ENCODE measurements around the gene KIF1B. TPM values are rescaled to one million over a fixed set of nuclear protein-coding genes. Genes with fewer than 3 reads are reported as not detected.
A peak's percentile ranks its signal among the peaks of the same experiment; 100 is the strongest.
"Not testable (repeated sequence)": the region's sequence is repeated elsewhere in the genome, so short reads cannot be mapped to it uniquely, and the experiment has no call there.

KIF1B gene
- total RNA-seq, 1 donor from 2014 or later, result 27.6 TPM

GRCh38 chr1:10189659-10190058 lies 20.7 kb upstream of the KIF1B start:
- no peak for DNase-seq (ENCODE audit: low read depth in 2 of 2)

DNA sequence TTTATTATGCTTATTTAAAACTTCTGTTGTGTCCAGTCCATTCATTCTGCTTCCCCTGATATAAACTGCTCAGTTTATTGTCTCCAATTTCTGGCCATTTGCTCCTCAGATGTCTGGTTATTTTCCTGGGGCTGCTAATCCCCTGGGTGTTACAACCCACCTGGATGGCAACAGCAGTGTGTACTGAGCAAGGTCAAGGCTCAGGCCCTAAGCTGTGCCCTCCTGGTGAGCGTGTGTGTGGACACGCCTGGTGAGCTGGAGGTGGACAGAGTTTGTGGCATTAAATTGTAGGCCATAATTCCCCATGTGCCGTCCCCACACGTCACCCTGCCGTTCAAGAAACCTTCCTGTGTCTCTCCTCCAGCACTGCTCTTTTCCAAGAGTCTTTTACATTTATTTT lies 18.1 kb upstream of the KIF1B start:
- DNase-seq (ENCODE audit: low read depth in 2 of 2), result no peak

- DNase-seq (ENCODE audit: low read depth in 2 of 2), result no peak
Observed at GRCh38 chr1:10193288-10193687, 17.1 kb upstream of the KIF1B start.

DNA sequence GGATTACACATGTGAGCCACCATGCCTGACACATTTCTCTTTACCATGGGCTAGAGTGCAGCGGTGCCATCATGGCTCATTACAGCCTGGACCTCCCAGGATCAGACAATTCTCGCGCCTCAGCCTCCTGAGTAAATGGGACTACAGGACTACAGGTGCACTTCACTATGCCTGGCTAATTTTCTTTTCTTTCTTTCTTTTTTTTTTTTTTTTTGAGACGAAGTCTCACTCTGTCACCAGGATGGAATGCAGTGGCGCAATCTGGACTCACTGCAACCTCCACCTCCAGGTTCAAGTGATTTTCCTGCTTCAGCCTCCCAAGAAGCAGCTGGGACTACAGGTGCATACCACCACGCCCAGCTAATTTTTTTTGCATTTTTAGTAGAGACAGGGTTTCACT lies 14.8 kb upstream of the KIF1B start:
- no peak for DNase-seq (ENCODE audit: low read depth in 2 of 2)

GRCh38 chr1:10196976-10197375 lies 13.4 kb upstream of the KIF1B start:
- DNase-seq (ENCODE audit: low read depth in 2 of 2), result no peak

- DNase-seq (ENCODE audit: low read depth in 2 of 2), result no peak
Observed at GRCh38 chr1:10200620-10201019, 9.8 kb upstream of the KIF1B start.

DNA sequence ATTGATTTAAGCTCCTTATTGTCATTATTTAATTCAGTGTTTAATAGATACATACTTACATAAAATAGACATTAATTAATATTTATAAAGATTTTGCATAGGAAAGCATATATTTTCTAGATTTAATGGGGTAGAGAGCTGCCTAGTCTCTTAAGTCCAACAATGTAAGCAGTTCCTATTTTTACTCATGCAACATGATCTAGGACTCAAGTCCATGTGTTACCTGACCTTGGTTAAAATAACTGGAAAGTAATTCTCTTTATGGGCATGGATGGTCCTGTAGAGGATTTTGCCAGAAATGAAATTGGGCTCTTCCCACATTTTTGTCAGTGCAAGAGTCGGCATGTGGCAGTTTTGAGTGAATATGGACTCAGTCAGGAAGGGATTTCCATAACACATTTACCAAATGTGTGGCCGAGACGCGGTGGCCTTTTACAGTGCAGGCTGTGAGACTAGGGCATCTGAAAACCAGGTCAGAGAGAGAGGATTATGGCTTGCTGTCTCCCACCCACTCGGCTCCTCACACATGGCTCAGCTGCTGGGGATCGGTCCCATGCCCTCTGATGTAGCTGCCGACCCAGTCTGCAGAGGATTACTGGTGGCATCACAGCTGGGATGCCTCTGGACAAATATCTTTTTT lies 6.2 kb upstream of the KIF1B start:
- DNase-seq (ENCODE audit: low read depth in 2 of 2), result no peak

DNA sequence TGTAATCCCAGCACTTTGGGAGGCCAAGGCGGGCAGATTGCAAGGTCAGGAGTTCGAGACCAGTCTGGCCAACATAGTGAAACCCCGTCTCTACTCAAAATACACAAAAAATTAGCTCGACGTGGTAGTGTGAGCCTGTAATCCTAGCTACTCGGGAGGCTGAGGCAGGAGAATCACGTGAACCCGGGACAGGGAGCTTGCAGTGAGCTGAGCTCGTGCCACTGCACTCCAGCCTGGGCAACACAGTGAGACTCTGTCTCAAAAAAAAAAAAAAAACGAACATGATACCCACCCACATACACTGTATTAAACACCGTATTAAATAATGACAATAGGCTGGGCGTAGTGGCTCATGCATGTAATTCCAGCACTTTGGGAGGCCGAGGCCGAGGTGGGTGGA lies 5.2 kb upstream of the KIF1B start:
- not testable (repeated sequence) for DNase-seq (ENCODE audit: low read depth in 2 of 2)

DNA sequence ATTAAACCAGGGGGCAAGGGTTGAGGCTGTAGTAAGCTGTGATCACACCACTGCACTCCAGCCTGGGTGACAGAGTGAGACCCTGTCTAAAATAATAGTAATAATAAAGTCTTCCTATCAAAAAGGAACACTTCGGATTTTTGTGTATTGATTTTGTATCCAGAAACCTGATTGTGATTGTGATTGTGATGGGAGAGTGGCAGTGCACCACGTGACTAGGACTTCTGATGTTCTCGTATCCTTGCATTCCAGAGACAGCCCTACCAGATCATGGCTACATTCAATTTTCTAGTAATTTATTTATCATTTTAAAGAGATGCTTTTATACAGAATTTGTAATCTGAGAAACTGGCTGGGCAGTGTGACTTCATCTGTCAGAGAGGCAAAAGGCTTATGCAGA lies 2.6 kb upstream of the KIF1B start:
- no peak for DNase-seq (ENCODE audit: low read depth in 2 of 2)

- DNase-seq (ENCODE audit: low read depth in 2 of 2), result no peak
Observed at GRCh38 chr1:10208537-10208936, 1.8 kb upstream of the KIF1B start.

DNA sequence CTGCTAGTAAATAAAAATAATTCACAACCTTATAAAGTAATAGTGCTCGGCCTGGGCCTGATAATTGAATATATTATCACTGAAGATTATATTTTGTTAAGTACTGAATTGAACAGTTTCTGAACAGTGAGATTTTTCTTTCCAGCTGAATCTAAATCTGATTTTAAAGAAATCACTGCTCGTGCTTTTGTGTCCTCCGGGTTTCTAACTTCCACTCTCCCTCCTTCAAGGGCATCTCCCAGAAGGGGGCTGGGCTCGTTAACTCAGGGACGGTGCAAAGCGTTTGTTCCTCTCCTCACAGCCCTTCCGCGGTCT lies 823 bp upstream of the KIF1B start:
- DNase-seq (ENCODE audit: low read depth in 2 of 2), result no peak

GRCh38 chr1:10210841-10211804 lies 753 bp downstream of the KIF1B start:
- peak; percentile 85 to 95 for DNase-seq (ENCODE audit: low read depth in 2 of 2)

DNA sequence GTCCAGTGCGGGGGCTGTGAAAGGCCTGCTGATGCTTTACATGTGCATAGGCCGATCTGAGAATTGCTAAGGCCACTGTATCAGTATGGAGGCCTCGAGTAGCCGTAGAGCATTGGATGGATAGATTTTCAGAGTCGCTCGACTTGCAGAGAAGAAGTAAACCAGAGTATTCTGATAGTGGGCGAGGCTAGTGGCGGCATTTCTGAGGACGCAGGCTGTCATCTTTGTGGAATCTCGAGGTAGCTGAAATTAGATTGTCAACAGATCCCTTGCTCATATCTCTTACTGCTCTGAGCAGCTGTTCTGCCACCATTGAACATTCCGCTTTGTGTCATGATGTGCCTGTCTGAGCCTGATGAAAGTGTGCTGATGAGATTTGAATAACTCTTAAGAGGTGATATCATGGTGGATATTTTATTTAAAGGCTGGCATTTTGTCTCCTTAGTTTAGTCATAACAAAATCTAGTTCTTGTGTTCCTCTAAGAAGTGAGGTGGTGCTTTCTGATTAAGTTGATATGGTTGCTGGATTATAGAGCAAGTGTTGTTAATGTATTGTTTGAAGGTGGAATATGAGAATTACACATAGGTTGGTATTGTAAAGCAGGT lies 1.5 kb downstream of the KIF1B start:
- peak in 1 of 2 donors; percentile 46 for DNase-seq (ENCODE audit: low read depth in 2 of 2)

DNA sequence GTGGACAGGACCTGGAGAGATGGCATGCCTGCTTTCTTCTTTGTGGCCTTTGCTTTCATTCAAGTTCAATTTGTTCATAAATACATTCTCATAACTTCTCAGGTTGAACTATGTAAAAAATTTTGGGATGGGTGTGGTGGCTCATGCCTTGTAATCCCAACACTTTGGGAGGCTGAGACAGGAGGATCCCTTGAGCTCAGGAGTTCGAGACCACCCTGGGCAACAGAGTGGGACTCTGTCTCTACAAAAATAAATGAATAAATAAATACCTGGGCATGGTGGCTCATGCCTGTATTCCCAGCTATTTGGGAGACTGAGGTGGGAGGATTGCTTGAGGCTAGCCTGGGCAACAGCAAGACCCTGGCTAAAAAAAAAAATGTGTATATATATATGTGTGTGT lies 2.1 kb downstream of the KIF1B start:
- DNase-seq (ENCODE audit: low read depth in 2 of 2), result no peak

GRCh38 chr1:10213186-10213705 lies 2.9 kb downstream of the KIF1B start:
- no peak for DNase-seq (ENCODE audit: low read depth in 2 of 2)

DNA sequence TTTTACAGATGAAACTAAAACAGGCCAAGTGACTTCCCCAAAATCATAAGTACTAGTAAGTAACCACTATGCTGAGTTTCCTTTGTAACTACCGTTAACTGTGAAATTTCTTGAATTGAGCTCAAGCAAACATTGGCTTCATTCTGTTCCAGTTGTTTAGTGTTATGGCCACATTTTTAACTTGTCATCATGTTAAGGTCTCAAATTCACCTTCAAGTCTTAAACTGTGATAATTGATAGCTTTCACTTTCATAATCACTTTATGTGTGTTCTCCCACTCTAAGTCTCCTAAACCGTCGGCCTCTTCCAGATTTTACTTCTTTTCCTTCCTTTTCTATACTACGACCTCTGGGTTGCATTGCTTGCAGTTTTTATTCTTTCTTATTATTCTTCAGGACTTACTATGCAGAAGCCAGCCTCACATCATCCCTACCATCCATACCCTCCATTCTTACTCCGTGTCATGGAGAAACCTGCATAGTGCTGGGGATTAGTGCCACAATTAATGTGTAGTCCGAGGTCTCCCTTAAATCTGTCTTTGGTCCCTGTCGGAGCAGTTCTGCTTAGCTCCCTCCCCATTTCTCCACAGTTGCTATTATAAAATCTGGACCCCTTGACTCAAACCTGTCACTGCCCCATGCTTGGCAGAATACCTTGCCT lies 5.8 kb downstream of the KIF1B start:
- DNase-seq (ENCODE audit: low read depth in 2 of 2), result peak in 1 of 2 donors; percentile 28

DNA sequence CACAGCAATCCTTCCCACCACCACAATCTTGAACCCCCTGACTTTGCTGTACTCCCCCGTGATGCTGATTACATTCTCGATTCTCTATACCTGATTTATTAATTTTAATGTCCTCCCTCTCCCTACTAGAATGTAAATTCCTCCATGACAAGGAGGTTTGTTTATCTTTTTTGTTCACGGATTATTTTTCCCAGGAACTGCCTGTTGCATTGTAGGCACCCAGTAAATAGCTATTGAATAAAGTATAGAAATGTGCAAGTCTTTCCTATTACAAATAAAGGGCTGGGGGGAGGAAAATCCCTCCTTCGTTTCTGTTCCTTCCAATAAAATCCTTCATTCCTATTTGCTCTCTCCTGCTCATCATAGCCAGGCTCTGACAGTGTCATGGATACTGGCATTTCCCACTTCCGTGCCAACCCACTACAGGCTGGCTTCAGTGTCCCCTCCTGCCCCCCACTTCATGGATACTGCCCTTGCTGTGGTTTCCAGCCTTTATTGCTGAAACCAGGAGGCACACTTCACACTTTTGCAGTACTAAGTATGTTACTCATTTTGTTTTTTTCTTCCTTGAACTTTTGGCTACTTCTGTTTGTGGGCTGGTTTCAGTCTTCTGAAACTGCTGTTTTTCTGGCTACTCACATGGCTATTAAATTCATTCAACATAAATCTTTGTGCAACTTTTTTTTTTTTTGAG lies 7.5 kb downstream of the KIF1B start:
- peak; percentile 54 to 83 for DNase-seq (ENCODE audit: low read depth in 2 of 2)

- DNase-seq (ENCODE audit: low read depth in 2 of 2), result no peak
Observed at GRCh38 chr1:10220200-10220599, 9.8 kb downstream of the KIF1B start.

- DNase-seq (ENCODE audit: low read depth in 2 of 2), result not testable (repeated sequence)
Observed at GRCh38 chr1:10220657-10221056, 10.3 kb downstream of the KIF1B start.

GRCh38 chr1:10225573-10225972 lies 15.2 kb downstream of the KIF1B start:
- no peak for DNase-seq (ENCODE audit: low read depth in 2 of 2)

- DNase-seq (ENCODE audit: low read depth in 2 of 2), result no peak
Observed at GRCh38 chr1:10228528-10228927, 18.2 kb downstream of the KIF1B start.
